Measurements from ENCODE around the gene BACH1. TPM values are rescaled to one million over a fixed set of nuclear protein-coding genes. Genes with fewer than 3 reads are reported as not detected.

The BACH1 gene
- total RNA-seq, 1 donor from 2014 or later: 27.2 TPM

DNA sequence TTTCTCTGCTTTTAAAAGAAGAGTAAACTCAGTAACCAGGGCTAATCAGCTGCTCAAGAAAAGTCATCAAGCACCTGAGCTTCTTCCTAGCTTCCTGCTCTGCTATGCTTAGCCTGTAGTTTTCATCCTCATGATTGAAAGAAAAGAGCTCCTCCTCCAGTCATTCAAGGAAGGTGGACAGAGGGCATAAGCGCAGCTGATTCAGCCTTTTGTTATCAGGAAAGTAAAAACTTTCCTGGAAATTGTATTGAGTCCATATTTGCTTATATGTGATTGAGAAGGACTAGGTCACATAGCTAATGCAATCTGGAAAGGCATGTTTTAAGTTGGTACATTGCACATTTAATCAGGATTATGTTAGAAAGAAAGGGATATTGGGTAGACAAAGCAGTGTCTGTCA is 8.5 kb upstream of the BACH1 start:
- intact Hi-C loops (cut with micrococcal nuclease): no loop called here

DNA sequence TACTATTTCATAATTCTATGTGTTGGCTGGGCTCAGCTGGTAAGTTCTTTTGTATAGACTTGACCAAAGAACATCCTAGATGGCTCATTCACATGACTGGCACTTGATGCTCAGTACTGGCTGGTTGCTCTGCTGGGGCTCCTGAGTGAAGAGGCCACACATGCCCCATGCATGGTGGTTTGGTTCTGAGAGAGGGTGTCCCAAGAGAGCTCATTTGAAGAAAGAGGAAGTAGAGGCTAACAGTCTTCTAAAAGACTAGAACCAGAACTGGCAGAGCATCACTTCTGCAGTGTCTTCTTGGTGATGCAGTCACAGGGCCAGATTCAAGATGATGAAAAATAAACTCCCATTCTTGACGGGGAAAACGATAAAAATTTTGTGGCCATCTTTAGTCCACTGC is 5.2 kb upstream of the BACH1 start:
- intact Hi-C loops (cut with micrococcal nuclease): no loop called here

DNA sequence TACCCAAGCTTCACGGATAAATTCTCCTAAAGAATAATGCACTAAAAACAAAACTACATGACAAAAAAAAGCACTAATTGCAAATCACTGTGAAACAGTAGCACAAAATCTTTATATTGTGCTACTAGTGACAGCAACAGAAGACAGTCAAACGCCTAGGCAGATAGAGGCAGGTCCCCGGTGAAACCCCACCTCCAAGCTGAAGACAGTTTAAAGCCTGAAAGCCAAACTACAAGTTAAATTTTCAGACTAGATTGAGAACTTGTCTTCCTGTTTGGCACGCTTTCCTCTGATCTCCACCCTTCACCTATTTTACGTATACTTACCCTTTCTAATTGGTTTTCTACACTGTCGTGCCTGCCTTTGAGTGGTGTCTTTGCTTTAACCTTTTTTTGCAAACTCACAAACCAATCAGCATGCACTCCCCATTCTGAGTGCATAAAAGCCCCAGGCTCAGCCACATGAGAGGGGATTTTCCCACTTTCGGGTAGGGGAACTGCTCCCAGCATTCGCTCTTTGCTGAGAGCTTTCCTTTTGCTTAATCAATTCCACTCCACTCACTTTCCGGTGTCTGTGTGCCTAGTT is 3.6 kb upstream of the BACH1 start:
- intact Hi-C loops (cut with micrococcal nuclease): loop anchor here (5.0 kb wide), 1 partner anchor 458 kb away; no protein-coding TSS in a partner anchor

DNA sequence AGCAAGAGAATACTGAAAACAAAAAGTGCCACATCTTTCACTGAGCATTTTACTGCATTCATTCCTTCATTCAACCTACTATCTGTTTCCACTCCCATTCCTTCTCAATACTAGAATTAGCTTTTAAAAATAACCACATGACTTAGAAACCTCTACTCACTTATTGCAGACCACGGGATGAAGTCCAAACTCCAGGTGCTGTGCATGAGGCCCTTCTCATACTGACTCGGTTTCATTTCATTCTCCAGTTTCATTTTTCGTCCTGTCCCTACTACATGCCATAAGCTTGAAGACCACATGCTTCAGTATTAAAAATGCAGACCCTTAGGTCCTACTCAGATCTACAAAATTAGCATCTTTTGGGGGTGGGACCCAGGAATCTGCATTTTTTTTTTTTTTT is 2.3 kb upstream of the BACH1 start:
- intact Hi-C loops (cut with micrococcal nuclease): loop anchor here (5.0 kb wide), 1 partner anchor 459 kb away; no protein-coding TSS in a partner anchor

DNA sequence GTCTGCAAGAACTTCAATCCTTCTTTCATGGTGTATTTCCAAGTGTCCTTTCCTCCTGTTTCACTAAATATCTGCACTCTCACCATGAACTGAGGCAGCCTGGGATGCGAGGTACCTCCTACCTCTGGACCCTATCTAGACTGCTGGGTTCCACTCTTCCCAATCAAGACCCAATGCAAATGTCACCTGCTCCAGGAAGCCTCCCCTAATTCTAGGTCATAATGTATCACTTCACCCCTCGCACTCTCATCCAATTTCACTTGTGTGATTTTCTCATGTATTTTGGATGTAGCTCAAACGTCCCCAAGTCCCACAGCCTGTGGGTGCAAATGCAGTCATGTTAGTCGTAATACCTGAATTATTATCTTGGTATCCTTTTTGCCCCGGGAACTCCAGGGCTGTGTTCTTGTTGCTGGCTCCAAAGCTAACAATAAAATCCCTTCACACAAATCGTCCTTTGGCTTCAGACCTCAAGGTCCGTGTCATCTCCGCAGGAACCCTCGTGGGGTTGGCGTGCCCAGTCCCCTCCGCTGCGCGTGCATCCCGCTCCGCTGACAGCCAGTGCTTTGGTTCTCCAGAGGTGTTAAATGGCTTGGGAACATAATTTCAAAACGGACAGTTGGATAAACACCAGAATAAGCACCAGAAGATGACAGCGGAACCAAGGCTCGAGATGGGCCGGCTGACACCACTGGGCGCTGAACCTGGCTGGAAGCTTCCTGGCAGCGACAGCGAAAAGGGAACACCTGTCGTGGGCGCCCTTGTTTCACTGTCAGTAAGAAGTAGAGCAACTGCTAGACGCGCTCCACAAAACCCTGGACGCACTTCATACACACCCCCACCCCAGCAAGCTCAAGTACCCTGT is 1.0 kb upstream of the BACH1 start:
- intact Hi-C loops (cut with micrococcal nuclease): loop anchor here (1.0 to 5.0 kb wide), 5 partner anchors 52 to 460 kb away; a partner anchor contains a TSS

DNA sequence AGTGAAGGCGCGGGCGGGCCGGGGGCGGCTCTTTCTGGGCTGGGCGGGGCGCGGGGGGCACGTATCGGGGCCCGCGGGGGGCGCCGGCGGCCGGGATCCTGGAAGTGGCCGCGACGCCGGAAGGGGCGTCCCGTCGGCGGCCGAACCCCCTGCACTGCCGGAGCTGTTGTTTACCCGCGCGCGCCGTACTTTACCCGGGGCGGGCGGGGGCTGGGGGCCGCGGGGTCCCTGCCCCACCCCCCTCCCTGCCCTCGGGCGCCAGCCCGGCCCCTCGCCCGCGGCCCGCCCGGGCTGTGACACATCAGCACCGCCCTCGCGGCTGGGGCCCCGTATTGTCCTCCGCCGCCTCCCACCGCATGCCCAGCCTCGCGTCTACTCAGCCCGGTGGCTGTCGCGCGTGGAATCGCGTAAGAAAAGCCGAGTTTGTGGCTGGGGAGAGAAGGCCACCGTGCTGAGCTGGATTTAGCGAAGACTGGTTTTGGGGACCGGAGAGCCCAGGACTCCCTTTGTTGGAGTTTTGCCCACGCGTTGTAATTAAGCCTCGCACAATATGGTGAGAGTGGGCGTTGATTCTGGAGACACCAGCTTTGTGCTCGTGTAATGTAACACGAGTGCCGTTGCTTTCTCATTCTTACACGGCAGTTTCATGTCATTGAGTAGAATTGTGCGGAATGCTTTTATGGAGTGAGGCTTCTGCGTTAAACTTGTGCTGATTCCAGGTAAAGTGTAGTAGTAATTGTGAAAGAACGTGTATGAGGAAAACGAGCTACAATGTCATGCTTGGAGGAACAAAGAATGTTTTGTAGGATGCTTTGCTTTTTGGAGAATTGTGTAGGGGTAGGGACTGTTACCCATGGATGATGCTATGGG is 559 bp downstream of the BACH1 start:
- intact Hi-C loops (cut with micrococcal nuclease): loop anchor here (1.0 to 5.0 kb wide), 6 partner anchors 49 to 462 kb away; partner anchors contain the start of genes CCT8 and USP16

DNA sequence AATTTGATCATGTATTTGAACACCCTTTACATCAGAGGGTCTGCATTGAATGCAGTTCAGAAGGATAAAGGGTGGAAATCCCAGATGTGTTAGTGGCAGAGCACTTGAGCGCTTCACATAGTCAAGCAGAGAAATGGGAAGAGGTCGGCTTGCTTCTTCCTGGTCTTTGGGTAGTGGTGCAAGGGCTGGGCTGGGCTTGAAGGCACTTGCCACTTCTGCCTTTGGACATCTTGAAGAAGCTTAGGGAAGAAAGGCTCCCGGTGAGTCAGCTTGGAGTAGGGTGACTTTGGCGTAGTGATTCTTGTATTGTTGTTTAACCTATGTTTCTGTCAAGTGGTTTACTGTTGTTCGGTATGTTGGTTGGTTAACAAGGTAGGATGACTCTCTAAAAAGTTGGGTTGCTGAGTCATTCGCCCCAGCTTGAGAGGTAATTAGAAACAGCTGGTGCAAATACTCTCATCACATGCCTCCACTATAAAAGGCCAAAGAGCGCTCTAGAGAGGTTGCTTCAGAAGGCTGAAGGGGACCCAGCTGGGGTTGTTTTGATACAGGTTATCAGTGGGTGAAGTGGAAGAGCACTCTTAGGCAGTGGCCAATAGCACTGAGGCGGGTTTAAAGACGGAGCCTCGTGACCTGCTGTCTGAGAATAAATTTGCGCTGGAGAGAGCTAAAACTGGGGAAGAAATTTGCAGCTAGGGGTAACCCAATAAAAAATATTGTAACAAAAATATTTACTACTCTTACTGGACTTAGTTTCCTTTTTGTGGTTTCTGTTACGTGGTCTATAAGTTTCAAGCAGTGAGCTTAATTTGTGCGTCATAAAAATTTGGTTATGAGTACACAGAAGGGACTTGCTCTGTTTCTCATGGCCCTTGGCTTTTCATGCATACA is 1.4 kb downstream of the BACH1 start:
- intact Hi-C loops (cut with micrococcal nuclease): loop anchor here (1.0 to 5.0 kb wide), 9 partner anchors 48 to 463 kb away; partner anchors contain the start of genes CCT8, LTN1 and USP16

DNA sequence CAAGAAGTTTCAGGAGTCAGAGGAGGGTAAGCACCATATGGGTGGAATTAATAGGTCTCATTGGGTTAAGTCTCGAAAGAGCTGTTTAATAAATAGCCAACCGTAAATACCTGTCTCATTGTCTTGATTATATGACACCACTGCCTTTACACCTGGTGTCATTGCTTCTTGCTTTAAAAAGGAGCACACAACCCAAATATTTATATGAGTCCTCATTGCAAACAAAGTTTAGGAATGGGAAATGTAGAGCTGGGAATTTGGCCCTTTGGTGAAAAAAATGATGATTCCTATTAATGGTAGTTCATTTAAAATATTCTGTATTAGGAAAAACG is 2.1 kb downstream of the BACH1 start:
- intact Hi-C loops (cut with micrococcal nuclease): loop anchor here (1.0 kb wide), 3 partner anchors 72 to 308 kb away; partner anchors contain the start of gene LTN1

DNA sequence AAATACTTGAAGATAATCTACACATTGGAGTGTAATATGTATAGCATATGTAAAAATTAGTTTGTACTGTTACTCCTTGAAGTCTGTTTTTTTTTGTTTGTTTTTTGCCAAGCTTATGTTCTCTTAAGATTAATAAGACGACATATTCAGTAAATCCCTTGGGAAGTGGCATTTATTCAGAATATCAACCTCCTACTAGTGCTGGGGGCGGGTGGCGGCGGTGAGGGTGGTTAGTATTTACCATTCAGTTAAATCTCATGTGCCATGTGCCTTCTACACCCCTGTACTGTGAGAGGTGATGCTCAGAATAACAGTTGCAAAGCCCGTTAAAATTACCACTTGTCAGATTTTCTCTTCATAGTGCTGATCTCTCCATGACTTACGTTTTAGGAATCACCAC is 3.0 kb downstream of the BACH1 start:
- intact Hi-C loops (cut with micrococcal nuclease): no loop called here

DNA sequence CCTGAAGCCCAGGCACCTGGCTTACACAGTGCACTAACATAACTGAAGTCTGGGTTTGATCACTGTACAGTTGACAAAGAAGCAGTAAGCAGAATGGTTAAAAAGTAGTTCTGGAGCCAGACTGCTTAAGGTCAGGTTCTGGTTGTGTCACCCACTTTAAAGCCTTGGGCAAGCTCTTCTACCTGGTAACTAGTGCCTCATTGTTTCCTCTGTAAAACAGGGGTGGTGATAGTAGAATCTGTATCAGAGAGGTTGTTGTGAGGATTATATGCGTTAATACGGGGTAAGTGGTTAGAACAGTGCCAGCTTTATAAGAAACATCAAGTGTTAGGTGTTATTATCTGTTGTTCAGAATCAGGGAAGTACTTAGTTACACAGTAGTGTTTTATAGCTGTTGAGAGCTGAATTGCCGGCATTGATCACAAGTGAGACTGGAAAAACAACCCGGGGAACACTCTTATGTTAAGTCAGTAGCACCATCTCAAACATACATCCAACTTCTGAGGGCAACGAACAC is 3.7 kb downstream of the BACH1 start:
- intact Hi-C loops (cut with micrococcal nuclease): no loop called here

DNA sequence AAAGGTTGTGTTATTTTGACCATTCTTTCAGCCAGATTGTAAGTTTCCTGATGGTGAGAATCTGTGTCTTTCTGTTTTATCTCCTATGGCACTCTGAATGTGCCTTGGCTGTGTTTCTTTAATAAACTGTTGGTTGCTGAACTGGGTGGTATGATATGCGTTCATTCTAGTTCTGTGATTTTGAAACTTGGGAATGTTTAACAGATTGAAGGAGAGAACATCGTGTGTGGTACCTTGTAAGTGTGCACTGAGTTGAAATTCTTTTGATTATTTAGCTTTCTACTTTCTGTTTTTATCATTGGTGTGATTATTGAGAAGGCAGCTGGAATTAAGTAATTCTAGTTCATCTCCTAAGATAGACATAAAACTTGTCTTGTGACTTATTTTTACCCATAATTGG is 4.6 kb downstream of the BACH1 start:
- intact Hi-C loops (cut with micrococcal nuclease): no loop called here

DNA sequence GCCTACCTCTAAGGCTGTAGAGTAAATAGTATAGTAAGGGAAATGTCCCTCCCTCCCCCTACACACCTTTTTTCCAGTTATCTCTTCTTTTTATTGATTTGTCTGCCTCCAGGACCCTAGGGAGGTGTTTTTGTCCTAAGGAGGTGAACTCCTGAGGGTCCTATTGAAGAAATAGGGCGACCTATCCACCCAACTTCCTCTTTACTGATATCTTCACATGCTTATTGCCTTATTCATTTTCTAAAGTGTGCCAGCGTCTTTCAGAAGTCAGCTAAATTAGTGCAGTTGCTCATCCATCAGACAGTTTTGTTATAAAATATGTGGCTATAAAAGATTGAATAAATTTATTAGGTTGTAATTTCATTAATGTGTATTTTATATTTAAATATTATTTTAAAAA is 5.9 kb downstream of the BACH1 start:
- intact Hi-C loops (cut with micrococcal nuclease): no loop called here

DNA sequence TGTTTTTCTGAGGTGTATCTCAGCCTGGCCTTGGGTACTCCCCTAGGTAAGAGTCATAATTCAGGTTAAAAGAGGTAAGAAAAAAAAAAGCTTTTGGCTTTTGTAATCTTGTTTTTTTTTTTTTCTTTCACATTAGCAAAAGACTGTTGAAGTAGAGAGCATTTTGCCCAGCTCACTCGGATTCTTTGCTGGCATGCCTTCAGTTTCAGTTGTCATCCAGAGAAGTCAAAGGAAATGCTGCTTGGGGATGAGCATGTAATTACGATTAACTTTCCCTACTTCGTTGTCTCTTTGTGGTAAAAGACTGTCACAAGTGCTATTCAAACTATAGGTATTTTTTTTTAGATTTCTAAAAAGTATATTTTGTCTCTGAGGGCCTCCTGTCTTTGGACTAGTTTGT is 6.3 kb downstream of the BACH1 start:
- intact Hi-C loops (cut with micrococcal nuclease): no loop called here

DNA sequence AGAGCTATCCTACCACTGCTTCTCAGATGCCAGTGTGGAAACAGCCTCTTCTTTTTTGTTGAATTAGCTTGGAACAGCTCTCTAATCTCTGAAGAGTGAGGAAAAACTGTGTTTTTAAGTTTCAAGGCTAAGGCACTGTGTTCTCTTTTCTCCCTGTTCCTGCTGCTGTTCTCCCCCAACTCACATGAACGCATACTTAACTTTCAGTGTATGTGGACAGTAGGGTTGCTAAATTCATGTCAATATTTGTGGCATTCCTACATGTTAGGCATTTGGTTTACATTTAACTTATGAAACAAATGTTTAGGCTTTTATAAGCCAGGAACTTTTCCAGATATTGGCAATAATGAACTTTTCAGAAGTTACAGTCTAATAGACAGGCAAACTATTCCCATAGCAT is 6.8 kb downstream of the BACH1 start:
- intact Hi-C loops (cut with micrococcal nuclease): no loop called here

DNA sequence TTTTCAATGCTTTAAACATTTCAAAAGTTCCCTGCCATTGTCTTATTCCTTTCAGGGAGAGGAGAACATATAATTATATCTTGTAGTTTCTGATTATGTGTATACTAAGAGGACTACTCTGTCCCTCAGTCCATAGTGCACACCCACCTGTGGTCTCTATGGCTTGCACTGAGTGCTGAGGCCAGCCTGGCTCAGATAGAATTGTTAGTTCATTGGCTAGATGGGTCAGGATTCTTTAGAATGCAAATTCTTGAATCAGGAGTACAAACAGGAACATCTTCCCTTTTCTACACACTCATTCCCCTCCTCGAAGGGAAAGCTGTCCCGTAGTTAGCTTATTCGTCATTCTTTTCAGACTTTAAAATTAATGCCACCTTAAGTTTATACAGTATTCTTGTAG is 8.2 kb downstream of the BACH1 start:
- intact Hi-C loops (cut with micrococcal nuclease): no loop called here

DNA sequence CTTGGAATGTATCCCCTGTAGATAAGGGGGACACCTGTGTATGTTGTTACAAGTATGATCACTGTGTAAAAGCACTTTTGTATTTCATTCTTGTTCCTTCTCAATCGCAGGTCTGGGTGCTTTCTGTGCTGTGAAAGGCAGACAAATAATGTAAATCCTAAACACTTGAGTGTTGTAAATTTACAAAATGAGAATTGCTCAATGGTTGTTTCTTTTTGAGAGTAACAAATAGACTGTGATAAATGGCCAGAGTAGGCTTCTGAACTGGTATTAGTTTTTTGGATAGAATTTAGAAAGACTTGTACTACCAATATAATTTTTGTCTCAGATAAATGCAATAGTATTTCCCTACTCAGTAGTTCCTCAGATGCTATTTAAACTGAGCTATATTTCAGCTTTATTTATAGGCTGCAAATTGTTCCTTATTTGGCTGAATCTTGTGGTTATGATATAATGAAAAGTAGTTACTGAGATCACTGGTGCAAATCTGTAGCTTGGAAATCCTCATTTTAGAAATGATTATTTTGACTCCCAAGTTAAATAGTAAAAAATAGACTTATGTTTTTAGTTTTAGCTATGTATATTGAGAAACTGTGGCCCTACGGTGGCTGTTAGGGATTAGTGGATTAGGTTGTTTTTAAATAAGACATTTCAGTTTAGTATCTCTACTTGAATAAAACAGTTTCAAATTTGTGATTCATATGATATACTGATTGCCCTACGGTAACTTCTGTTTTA is 9.2 kb downstream of the BACH1 start:
- intact Hi-C loops (cut with micrococcal nuclease): no loop called here

DNA sequence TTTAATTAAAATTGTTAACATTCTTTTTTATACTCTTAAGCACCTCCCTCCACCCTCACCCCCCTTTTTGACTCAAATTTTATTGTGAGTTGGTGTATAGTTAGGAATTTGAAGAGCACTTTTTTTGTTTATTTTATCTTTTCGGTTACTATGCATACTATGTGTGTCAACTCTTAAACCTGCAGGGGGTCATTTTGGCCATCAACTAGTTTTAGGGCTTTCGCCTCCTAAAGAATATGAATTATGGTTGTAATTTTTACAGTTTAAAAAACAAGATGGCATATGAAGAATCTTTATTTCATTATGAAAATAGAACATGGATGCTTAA is 9.7 kb downstream of the BACH1 start:
- intact Hi-C loops (cut with micrococcal nuclease): no loop called here

DNA sequence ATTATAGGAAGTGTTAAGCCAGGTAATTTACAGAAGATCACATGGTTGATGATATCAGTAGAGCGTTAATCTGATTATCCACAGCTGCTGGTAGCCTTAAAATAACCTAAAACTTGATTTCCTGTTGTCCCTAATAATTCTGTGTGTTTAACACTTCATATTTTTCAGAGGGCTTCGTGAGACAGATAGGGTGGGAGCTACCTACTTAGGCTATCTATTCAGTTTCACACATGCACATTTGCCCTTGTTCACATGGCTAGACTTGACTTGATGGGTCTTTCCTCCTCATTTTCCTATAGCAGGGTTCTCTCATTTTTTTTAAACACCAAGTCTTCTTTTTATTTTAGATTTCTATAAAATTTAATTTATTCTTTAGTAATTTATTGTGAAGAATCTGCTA is 11.0 kb downstream of the BACH1 start:
- intact Hi-C loops (cut with micrococcal nuclease): no loop called here

DNA sequence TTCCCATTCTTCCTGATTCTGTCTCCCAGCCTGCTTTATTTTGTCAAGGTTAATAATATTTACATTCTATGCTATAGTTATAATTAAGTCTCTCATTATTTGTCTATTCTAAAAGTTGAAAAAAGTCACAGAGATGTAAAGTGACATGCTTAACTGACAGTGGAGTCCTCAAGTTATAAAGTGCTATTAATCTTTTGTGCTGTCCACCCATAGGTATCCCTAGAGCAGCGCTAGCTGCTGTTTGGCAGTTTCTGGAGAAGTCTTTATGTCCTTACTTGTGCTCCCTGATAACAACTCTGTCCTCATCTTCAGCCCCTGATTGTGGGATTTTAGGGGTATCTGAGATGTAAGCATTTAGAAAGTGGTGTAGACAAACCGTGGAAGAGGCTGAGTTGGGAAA is 13.1 kb downstream of the BACH1 start:
- intact Hi-C loops (cut with micrococcal nuclease): no loop called here

DNA sequence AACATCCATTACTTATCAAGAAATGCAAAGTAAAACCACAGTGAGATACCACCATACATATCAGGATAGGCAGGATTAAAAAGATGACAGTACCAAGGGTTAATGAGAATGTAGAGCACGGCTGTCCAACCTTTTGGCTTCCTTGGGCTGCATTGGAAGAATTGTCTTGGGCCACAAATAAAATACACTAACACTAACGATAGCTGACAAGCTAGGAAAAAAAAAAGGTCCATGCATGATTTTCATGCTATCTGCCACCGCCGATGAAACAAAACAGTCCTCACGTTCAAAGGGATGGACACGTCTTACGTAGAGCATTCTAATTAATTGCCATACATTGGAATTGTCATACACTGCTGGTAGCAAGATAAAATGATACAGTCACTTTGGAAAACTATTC is 14.3 kb downstream of the BACH1 start:
- intact Hi-C loops (cut with micrococcal nuclease): no loop called here
